Fibroblast of lung (primary cell): Measurements from ENCODE around the gene IFITM5.
"Not testable (repeated sequence)": the region's sequence is repeated elsewhere in the genome, so short reads cannot be mapped to it uniquely, and the experiment has no call there.

Source experiments
- CTCF ChIP-seq, 2 donors: IDR thresholded peaks in 1 of 2; conservative IDR thresholded peaks in 1 of 2; 1 replicate in 1 of 2; 2 replicates in 1 of 2; pipeline ENCODE4 v1.5.1; 2011 to 2012; ENCODE audit warnings: low read length in 2 of 2, control low read depth in 1 of 2, inconsistent platforms in 1 of 2, low read depth in 1 of 2, mild to moderate bottlenecking in 1 of 2
- EZH2 ChIP-seq: IDR thresholded peaks from 2 replicates; pipeline ENCODE4 v1.5.1; 2012; ENCODE audit warnings: low read length, control low read depth, mild to moderate bottlenecking; ENCODE audit errors: missing control alignments

GRCh38 chr11:324593-325517, 25.5 kb upstream of the IFITM5 start:
- not testable (repeated sequence) for TF ChIP-seq CTCF (conservative IDR thresholded peaks at IDR 0.05 in 1 of 2, IDR thresholded peaks at IDR 0.05 in 1 of 2; ENCODE audit: low read depth in 1 of 2, low read length in 2 of 2); EZH2
